Adipose tissue (tissue), 3 donors: Measurements from ENCODE around the gene TMEM33. TPM values are rescaled to one million over a fixed set of nuclear protein-coding genes. Genes with fewer than 3 reads are reported as not detected.
"Not testable (repeated sequence)": the region's sequence is repeated elsewhere in the genome, so short reads cannot be mapped to it uniquely, and the experiment has no call there.

Experiments
- H3K27ac ChIP-seq: one replicate; pipeline ENCODE4 v1.5.1; 2013; ENCODE audit warnings: low read depth, low read length
- WGBS, 3 donors: extraction: QIAGEN DNeasy Blood & Tissue Kit; methylation state at CpG; one replicate each; pipeline ENCODE4 v1.1.7; 2013; 5-methylcytosine and 5-hydroxymethylcytosine counted together
- polyA plus RNA-seq, 3 donors: library from polyadenylated mRNA; stranded (reverse); fragments of 200-250 nt; gene quantifications; one replicate each; pipeline ENCODE4 v1.2.3, GENCODE V29; 2013
- donor health status: healthy with polysubstance abuse.
- donor health status: Bipolar disorder and iron deficiency.
- donor health status: healthy.

The TMEM33 gene
- polyA plus RNA-seq, result 10 to 100 TPM in 1 of 3 donors, 1 to 10 TPM in 2; 7.2 to 11.2 (median 9.7) TPM

- peak within 1 kb of the TSS; percentile 45 for H3K27ac ChIP-seq
- 1 to 2% (median 2%) methylated on average over 47 to 49 of the region's 49 CpGs for WGBS, 3 donors
Measured at GRCh38 chr4:41934901-41935651, at the start of gene TMEM33. Gene TMEM33 (plus strand): TSS chr4:41935429. CDS start chr4:41935485, 56 bp downstream.

GRCh38 chr4:41885456-41885855, 49.8 kb upstream of the TMEM33 start:
- 62 to 90% (median 73%) methylated on average over 1 of the region's 1 CpG for WGBS, 3 donors
- H3K27ac ChIP-seq, result no peak overlapping the region

- WGBS, 3 donors, result 47 to 66% (median 64%) methylated on average over 2 of the region's 2 CpGs
- H3K27ac ChIP-seq, result no peak overlapping the region
Measured at GRCh38 chr4:41887277-41887676, 48.0 kb upstream of the TMEM33 start.

GRCh38 chr4:41887821-41888686, 47.2 kb upstream of the TMEM33 start:
- 10 to 15% (median 12%) methylated on average over 3 of the region's 3 CpGs for WGBS, 3 donors
- H3K27ac ChIP-seq, result no peak overlapping the region

- 30 to 91% (median 82%) methylated on average over 1 of the region's 1 CpG for WGBS, 3 donors
- no peak overlapping the region for H3K27ac ChIP-seq
Measured at GRCh38 chr4:41888687-41889074, 46.5 kb upstream of the TMEM33 start.

- 41 to 45% (median 44%) methylated on average over 1 of the region's 1 CpG for WGBS, 3 donors
- no peak overlapping the region for H3K27ac ChIP-seq
Measured at GRCh38 chr4:41889317-41889716, 45.9 kb upstream of the TMEM33 start.

GRCh38 chr4:41890085-41890484, 45.1 kb upstream of the TMEM33 start:
- H3K27ac ChIP-seq, result no peak overlapping the region
- WGBS, 3 donors, result 46 to 61% (median 47%) methylated on average over 2 of the region's 2 CpGs

GRCh38 chr4:41896648-41897047, 38.6 kb upstream of the TMEM33 start:
- no peak overlapping the region for H3K27ac ChIP-seq

- H3K27ac ChIP-seq, result no peak overlapping the region
- WGBS, 3 donors, result 89 to 100% (median 95%) methylated on average over 1 of the region's 1 CpG
Measured at GRCh38 chr4:41897698-41898097, 37.5 kb upstream of the TMEM33 start.

GRCh38 chr4:41909136-41909535, 26.1 kb upstream of the TMEM33 start:
- H3K27ac ChIP-seq, result not testable (repeated sequence)
- WGBS, 3 donors, result 0 to 27% (median 20%) methylated on average over 1 of the region's 1 CpG

GRCh38 chr4:41912546-41912945, 22.7 kb upstream of the TMEM33 start:
- 69 to 72% (median 71%) methylated on average over 5 of the region's 5 CpGs for WGBS, 3 donors
- H3K27ac ChIP-seq, result no peak overlapping the region

GRCh38 chr4:41913509-41913908, 21.7 kb upstream of the TMEM33 start:
- no peak overlapping the region for H3K27ac ChIP-seq

- H3K27ac ChIP-seq, result no peak overlapping the region
- WGBS, 3 donors, result 58 to 69% (median 59%) methylated on average over 2 of the region's 2 CpGs
Measured at GRCh38 chr4:41918278-41918677, 17.0 kb upstream of the TMEM33 start.

- H3K27ac ChIP-seq, result not testable (repeated sequence)
- WGBS, 3 donors, result 80 to 94% (median 91%) methylated on average over 2 of the region's 2 CpGs
Measured at GRCh38 chr4:41920416-41920815, 14.8 kb upstream of the TMEM33 start.

GRCh38 chr4:41921476-41921875, 13.8 kb upstream of the TMEM33 start:
- no peak overlapping the region for H3K27ac ChIP-seq
- 73 to 85% (median 74%) methylated on average over 4 of the region's 4 CpGs for WGBS, 3 donors

- WGBS, 3 donors, result 83 to 86% (median 85%) methylated on average over 4 of the region's 4 CpGs
- no peak overlapping the region for H3K27ac ChIP-seq
Measured at GRCh38 chr4:41927796-41928499, 7.3 kb upstream of the TMEM33 start.

- WGBS, 3 donors, result 83 to 89% (median 86%) methylated on average over 7 of the region's 7 CpGs
- no peak overlapping the region for H3K27ac ChIP-seq
Measured at GRCh38 chr4:41930139-41930831, 4.9 kb upstream of the TMEM33 start.

- WGBS, 3 donors, result 65 to 84% (median 75%) methylated on average over 3 of the region's 3 CpGs
- H3K27ac ChIP-seq, result no peak overlapping the region
Measured at GRCh38 chr4:41932988-41933387, 2.2 kb upstream of the TMEM33 start.
